ENCODE measurements around the gene CXorf58.

DNA sequence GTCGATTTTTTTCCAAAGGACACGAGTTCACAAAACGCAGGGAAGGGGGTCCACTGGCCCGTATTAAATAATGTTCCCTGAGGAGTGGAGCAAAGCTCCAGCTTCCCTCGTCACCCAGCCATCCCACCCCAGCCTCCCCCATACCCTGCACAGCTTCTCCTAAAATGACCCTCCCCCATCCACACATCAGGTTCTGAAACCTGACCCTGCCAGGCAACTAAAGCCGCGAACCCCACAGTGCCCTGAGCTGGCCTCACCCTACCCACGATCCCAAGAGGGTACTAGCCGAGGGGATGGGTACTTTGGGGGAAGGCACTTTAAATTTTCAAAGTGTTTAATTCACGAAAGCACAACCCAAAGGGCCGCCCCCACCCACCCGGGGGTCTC, 702 bp upstream of the CXorf58 start:
- TF ChIP-seq, protein P1, sequence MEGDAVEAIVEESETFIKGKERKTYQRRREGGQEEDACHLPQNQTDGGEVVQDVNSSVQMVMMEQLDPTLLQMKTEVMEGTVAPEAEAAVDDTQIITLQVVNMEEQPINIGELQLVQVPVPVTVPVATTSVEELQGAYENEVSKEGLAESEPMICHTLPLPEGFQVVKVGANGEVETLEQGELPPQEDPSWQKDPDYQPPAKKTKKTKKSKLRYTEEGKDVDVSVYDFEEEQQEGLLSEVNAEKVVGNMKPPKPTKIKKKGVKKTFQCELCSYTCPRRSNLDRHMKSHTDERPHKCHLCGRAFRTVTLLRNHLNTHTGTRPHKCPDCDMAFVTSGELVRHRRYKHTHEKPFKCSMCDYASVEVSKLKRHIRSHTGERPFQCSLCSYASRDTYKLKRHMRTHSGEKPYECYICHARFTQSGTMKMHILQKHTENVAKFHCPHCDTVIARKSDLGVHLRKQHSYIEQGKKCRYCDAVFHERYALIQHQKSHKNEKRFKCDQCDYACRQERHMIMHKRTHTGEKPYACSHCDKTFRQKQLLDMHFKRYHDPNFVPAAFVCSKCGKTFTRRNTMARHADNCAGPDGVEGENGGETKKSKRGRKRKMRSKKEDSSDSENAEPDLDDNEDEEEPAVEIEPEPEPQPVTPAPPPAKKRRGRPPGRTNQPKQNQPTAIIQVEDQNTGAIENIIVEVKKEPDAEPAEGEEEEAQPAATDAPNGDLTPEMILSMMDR (IDR thresholded peaks at IDR 0.05; ENCODE audit: low read length), result no peak
- no peak for TF ChIP-seq EZH2 (IDR thresholded peaks at IDR 0.05; ENCODE audit: borderline replicate concordance, low read length)
